Left ventricle myocardium inferior (tissue), 1 donor: Measurements from ENCODE around the gene KLHL35. TPM values are rescaled to one million over a fixed set of nuclear protein-coding genes. Genes with fewer than 3 reads are reported as not detected.
A peak's percentile ranks its signal among the peaks of the same experiment; 100 is the strongest.

Experiments used
- DNase-seq: peaks from one replicate; pipeline ENCODE4 v3.0.0-alpha.2; 2020
- H3K27ac ChIP-seq: fragments of 200-600 bp; replicated peaks from 2 replicates; pipeline ENCODE4 v1.8.0; 2021
- H3K27me3 ChIP-seq: fragments of 200-600 bp; 2 replicates; pipeline ENCODE4 v1.8.0; 2021; ENCODE audit warnings: low read depth
- H3K36me3 ChIP-seq: fragments of 200-600 bp; 2 replicates; pipeline ENCODE4 v1.8.0; 2021
- H3K4me1 ChIP-seq: fragments of 200-600 bp; 2 replicates; pipeline ENCODE4 v1.8.0; 2021
- H3K4me3 ChIP-seq: fragments of 200-600 bp; 2 replicates; pipeline ENCODE4 v1.8.0; 2021; ENCODE audit warnings: mild to moderate bottlenecking, moderate library complexity
- H3K9me3 ChIP-seq: fragments of 200-600 bp; replicated peaks from 2 replicates; pipeline ENCODE4 v1.8.0; 2021
- intact Hi-C: fragments of 100-400 bp; cut with micrococcal nuclease; formaldehyde crosslinking; loops from one replicate; pipeline ENCODE4 v1.11.0; 2022
- total RNA-seq: library from RNA; stranded (reverse); fragmentation: NEBNext Ultra II Directional; extraction: Animal tissue kit (Norgen Biotek cat#: 25700); gene quantifications from one replicate; pipeline ENCODE4 v1.2.1, GENCODE V29; 2021
- TF ChIP-seq, protein P1 (sequence below): fragments of 200-600 bp; IDR thresholded peaks from 2 replicates; pipeline ENCODE4 v1.8.0; 2021; ENCODE audit warnings: antibody characterized with exemption, mild to moderate bottlenecking, borderline replicate concordance
- donor health status: DM: no; HTN: yes; CAD: no; lungs with severe emphysema.

The KLHL35 gene
- total RNA-seq, 1 donor from 2014 or later: 0.74 TPM

- no peaks in the 10 kb centered on the region for H3K9me3 ChIP-seq
- no peak overlapping the region for H3K27ac ChIP-seq
- H3K4me1 ChIP-seq: no peaks in the 10 kb centered on the region
- no peak overlapping the region for H3K4me3 ChIP-seq
- peaks cover 21% of the 10 kb centered on the region for H3K27me3 ChIP-seq
- no peaks in the 10 kb centered on the region for H3K36me3 ChIP-seq
- DNase-seq: no peak
- TF ChIP-seq, protein P1, sequence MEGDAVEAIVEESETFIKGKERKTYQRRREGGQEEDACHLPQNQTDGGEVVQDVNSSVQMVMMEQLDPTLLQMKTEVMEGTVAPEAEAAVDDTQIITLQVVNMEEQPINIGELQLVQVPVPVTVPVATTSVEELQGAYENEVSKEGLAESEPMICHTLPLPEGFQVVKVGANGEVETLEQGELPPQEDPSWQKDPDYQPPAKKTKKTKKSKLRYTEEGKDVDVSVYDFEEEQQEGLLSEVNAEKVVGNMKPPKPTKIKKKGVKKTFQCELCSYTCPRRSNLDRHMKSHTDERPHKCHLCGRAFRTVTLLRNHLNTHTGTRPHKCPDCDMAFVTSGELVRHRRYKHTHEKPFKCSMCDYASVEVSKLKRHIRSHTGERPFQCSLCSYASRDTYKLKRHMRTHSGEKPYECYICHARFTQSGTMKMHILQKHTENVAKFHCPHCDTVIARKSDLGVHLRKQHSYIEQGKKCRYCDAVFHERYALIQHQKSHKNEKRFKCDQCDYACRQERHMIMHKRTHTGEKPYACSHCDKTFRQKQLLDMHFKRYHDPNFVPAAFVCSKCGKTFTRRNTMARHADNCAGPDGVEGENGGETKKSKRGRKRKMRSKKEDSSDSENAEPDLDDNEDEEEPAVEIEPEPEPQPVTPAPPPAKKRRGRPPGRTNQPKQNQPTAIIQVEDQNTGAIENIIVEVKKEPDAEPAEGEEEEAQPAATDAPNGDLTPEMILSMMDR: no peak
- intact Hi-C loops: no loop called here
These were observed 22.0 kb upstream of the KLHL35 start for GRCh38 chr11:75454987-75455386.

GRCh38 chr11:75453916-75454655 is 21.1 kb upstream of the KLHL35 start:
- no peak for DNase-seq
- intact Hi-C loops: no loop called here
- H3K4me3 ChIP-seq: no peak overlapping the region
- H3K9me3 ChIP-seq: no peaks in the 10 kb centered on the region
- H3K27ac ChIP-seq: no peak overlapping the region
- no peaks in the 10 kb centered on the region for H3K36me3 ChIP-seq
- no peaks in the 10 kb centered on the region for H3K4me1 ChIP-seq
- TF ChIP-seq, protein P1: no peak
- H3K27me3 ChIP-seq: peaks cover 21% of the 10 kb centered on the region

DNA sequence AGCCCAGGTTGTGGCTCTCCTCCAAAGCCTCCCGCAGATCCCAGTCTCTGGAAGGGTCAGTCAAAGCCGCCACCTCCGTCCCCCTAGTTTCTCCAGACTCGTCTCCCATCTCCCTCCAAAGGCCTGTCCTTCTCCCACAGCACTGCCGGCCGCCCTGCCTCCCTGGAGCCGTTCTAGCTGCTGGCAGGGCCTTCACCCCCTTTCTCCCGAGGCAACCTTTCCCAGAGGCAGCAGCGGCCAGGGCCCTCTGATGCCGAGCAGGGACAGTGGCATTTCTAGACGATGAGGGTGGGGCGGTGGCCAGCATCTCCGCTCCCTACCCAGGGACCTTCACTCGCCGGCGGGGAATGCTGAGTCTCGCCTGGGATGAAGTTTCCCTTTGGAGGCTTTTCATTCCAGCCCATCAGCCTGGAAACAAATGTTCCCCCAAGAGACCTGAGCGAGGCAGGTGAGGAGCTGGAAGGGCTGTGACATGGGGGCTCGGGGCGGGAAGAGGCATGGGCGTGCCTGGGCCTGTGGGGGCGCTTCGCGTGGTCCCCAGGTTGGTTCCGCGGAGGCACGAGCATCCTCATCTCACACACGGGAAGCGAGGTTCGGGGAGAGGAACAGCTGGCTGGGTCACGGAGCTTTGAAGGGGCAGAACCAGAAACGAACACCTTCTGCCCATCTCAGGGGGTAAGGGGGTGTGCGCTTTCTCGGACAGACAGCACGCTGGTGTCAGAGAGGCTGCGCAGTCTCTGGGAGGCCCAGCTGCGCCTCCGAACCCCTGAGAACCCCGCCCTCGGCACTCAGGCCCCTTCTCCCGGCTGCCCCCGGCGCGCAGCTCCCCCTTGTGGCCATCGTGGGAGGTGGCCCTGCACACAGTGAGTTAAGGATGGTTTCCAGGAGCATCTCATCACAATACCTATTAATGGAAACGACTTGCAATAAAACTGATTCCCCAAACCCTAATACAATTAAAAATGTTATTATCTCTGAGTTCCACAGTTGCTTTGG is 18.1 kb upstream of the KLHL35 start:
- H3K27ac ChIP-seq: no peak overlapping the region
- no peak for DNase-seq
- intact Hi-C loops: no loop called here

DNA sequence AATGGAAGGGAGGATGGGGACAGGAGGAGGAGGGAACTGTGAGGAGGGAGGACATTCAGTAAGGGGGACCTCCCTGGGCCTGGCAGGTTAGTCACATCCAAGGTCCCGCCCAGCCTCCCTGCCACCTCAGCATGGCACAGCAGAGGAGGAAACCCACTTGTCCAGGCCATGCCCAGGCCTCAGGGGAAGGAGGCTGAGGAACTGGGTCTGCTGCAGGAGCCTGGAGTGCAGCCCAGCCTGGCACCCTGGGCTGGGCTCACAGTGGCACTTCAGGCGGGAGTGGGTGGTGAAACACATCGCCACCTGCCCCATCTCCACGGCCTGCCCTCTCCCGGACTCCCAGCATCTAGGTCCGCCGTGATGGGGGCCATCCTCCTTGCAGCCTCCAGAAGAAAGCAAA is 17.2 kb upstream of the KLHL35 start:
- no peaks in the 10 kb centered on the region for H3K36me3 ChIP-seq
- intact Hi-C loops: no loop called here
- H3K4me3 ChIP-seq: no peak overlapping the region
- H3K27ac ChIP-seq: no peak overlapping the region
- TF ChIP-seq, protein P1: no peak
- peaks cover 21% of the 10 kb centered on the region for H3K27me3 ChIP-seq
- no peak for DNase-seq
- H3K9me3 ChIP-seq: no peaks in the 10 kb centered on the region
- H3K4me1 ChIP-seq: no peaks in the 10 kb centered on the region

More for the DNA sequence above, 18.1 kb upstream of the KLHL35 start:
- Histone ChIP-seq H3K4me1 (no peaks in the 10 kb centered on the region), H3K27me3 (peaks cover 21% of the 10 kb centered on the region), H3K9me3 (no peaks in the 10 kb centered on the region), H3K4me3 (no peak overlapping the region), H3K36me3 (no peaks in the 10 kb centered on the region)
- TF ChIP-seq, protein P1: peak; percentile 55

DNA sequence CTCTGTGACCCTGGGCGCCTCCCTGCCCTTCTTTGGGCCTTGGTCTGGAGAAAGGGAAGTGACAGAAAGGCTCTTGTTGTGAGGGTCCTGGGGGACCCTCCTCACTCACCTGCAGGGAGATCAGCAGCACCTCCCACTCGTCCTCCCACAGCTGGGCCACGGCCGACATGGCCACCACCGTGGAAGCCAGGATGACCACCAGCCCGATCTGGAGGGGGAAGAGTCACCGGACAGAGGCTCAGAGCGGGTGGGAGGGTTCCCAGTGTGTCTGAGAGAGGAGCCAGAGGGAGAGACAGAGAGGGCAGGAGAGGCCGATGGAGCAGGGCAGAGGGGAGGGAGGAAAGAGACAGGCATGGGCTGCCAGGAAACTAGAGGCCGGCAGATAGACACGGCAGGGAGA is 16.8 kb upstream of the KLHL35 start:
- no peak for DNase-seq
- TF ChIP-seq, protein P1: no peak
- intact Hi-C loops: no loop called here

More for the DNA sequence above, 16.8 kb upstream of the KLHL35 start:
- no peaks in the 10 kb centered on the region for H3K4me1 ChIP-seq
- no peaks in the 10 kb centered on the region for H3K36me3 ChIP-seq
- no peak overlapping the region for H3K4me3 ChIP-seq
- no peaks in the 10 kb centered on the region for H3K9me3 ChIP-seq
- no peak overlapping the region for H3K27ac ChIP-seq
- H3K27me3 ChIP-seq: peaks cover 21% of the 10 kb centered on the region
